Coronary artery (tissue), 2 donors: ENCODE data around the gene CPT2.

ENCODE experiments used
- DNase-seq: peaks from one replicate; pipeline ENCODE4 v3.0.0-alpha.2; 2017; ENCODE audit warnings: low spot score
- H3K27ac ChIP-seq, 2 donors: fragments of 200-600 bp; sonication (generic); one replicate each; pipeline ENCODE4 v1.5.1; 2016 to 2019
- H3K4me3 ChIP-seq: fragments of 200-600 bp; sonication (generic); 2 replicates; pipeline ENCODE4 v1.5.1; 2016; ENCODE audit warnings: mild to moderate bottlenecking, moderate library complexity
- CTCF ChIP-seq: fragments of 200-600 bp; sonication (generic); IDR thresholded peaks from one replicate; pipeline ENCODE4 v1.5.1; 2019; ENCODE audit warnings: antibody characterized with exemption

Gene CPT2

GRCh38 chr1:53260631-53261247 is 64.1 kb downstream of the CPT2 start:
- Histone ChIP-seq H3K27ac (no peak overlapping the region), H3K4me3 (no peak overlapping the region)
- DNase-seq: no peak
- TF ChIP-seq CTCF: no peak

- no peak for TF ChIP-seq CTCF
- DNase-seq: no peak
- H3K4me3 ChIP-seq: no peak overlapping the region
- no peak overlapping the region for H3K27ac ChIP-seq
Observed at GRCh38 chr1:53262000-53262399, 65.4 kb downstream of the CPT2 start.
